GM21447 (cell line): Measurements from ENCODE around the gene KIAA0753.

Experiments used
- ATAC-seq: cut with Tn5 transposase; IDR thresholded peaks from one replicate; pipeline ENCODE4 v1.9.1; 2021; ENCODE audit not compliant: unreplicated experiment

KIAA0753 gene

DNA sequence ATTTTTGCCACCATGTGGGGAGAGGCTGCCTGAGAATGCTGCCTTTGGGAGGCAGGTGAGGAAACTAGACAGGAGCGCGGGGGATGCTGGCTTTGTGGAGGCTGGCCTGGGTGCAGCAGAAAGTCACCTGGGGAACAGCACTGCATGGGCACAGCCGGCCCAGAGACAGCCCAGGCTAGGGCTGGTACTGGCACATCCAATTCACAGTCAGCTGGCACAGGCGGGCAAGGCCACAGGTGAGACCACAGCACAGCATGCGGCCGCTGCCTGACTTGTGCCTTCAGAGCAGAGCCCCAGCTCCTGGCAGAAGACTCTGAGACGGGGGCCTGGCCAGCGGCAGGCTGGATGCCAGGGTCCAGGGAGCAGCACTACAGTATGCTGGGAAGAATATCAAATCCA is 67.5 kb downstream of the KIAA0753 start:
- no peak for ATAC-seq

- no peak for ATAC-seq
Observed at GRCh38 chr17:6571452-6571781, 69.1 kb downstream of the KIAA0753 start.

DNA sequence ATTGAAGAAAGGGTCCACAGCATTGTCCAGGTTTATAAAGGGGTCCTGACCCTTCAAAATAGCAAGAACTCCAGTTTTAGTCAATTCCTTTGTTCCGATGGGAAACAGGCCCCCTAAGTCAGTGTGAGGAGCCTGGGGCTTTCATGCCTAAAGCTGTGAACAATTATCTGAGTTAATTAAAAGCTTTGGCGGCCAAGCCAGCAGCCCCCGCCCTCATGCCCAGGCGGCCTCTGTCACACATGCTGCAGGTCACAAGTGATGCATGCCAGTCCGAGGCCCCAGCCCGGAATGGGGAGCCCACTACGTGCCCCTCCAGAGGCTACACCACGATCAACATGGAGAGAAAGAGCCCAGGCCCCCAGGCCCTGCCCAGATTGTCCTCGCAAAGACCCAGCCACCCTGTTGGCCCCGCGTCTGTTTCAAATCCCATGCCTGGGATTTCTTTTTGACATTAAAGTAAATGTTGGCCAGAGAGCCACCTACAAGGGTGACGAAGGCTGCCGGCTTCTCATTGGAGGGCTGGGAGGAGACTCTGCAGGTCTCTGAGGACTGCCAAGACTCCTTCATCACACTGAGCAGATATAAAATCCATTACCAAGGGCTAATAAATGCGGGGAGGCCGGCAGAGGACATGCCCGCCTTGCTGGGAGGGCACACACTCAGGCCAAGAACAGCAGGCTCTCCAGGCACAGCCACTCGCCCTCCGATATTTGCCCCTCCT is 69.6 kb downstream of the KIAA0753 start:
- no peak for ATAC-seq

GRCh38 chr17:6569370-6570285 is 70.9 kb downstream of the KIAA0753 start:
- ATAC-seq: no peak

DNA sequence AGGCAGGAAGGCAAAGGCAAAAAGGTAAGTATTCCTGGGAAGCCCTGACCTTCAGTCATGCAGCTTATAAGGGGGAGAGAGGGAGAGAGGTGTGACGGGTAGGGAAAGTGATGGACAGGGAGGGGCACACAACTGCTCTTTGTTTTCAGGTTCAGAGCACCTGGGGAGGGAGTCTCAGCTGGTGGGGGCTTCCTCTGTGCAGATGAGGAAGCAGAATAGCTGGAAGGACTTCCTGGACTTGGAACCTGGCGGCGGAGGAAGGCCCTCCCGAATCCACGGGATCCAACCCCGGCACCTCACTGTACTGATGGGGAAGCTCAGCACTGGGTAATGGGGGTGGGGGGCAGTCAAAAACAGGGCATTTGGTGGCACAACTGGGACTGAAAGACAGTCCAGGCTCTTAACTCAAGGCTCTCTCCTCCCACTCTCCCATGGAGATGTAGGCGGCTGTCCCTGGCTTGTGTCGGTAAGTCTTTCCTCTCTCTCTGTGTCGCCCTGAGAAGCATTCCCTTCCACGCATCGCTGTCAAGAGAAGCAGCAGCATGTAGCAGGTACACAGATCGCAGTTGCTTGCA is 72.2 kb downstream of the KIAA0753 start:
- no peak for ATAC-seq

DNA sequence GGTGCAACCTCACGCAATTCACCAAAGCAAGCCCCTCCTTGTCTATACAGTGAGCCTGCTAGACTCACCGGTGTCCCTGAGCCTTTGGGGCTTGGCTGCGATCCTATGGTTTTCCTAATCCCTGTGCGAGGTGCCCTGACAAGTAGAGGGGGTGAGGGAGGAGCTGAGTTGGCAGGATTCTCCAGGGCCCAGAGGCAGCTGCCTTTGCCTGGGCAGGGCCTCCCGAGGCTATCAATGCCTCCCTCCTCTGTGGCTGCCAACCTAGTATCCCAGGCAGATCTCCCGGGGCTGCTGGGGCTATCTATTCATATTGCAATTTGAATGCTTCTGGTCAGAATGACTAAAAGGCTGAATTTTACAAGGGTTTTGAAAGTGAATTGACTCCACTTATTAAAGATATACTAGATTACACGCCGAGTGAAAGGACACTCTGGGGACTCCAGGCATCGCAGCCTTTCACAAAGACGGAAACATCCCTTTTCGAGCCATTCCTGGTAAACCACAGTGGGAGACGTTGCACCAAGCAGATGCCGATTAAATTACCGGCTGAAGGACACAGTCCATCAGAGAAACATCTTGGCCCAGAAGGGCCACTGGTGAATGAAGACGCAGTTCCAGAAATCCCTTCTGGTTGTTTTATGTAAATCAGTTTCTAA is 72.9 kb downstream of the KIAA0753 start:
- no peak for ATAC-seq

DNA sequence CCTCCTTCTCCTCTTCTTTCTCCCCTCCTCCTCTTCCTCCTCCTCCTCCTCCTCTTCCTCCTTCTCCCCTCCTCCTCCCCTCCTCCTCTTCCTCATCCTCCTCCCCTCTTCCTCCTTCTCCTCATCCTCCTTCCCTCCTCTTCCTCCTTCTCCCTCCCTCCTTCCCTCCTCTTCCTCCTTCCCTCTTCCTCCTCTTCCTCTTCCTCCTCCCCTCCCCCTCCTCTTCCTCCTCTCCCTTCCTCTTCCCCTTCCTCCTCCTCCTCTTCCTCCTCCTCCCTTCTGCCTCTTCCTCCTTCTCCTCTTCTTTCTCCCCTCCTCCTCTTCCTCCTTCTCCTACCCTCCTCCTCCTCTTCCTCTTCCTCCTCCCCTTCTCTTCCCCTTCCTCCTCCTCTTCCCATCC is 79.1 kb downstream of the KIAA0753 start:
- no peak for ATAC-seq

GRCh38 chr17:6560496-6560895 is 80.0 kb downstream of the KIAA0753 start:
- ATAC-seq: no peak

DNA sequence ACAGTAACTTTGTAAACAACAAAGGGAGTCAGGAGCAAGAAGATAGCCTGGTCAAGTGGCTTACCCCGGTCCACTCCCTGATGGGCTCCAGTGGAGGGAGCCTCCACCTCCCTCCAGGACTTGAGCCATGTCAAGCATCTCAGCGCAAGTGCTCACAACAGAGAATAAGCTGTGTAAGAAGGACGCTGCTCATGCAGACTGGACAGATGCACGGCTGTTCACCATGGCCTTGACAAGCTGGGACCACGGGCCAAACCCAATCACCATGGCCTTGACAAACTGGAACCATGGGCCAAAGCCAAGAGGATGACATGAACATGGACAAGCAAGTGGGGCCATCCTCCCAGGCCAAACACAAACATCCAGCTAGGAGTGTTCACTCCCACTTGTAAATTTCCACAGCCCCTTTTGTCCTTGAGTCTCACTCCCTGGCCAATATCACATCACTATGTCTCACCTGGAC is 80.7 kb downstream of the KIAA0753 start:
- no peak for ATAC-seq

DNA sequence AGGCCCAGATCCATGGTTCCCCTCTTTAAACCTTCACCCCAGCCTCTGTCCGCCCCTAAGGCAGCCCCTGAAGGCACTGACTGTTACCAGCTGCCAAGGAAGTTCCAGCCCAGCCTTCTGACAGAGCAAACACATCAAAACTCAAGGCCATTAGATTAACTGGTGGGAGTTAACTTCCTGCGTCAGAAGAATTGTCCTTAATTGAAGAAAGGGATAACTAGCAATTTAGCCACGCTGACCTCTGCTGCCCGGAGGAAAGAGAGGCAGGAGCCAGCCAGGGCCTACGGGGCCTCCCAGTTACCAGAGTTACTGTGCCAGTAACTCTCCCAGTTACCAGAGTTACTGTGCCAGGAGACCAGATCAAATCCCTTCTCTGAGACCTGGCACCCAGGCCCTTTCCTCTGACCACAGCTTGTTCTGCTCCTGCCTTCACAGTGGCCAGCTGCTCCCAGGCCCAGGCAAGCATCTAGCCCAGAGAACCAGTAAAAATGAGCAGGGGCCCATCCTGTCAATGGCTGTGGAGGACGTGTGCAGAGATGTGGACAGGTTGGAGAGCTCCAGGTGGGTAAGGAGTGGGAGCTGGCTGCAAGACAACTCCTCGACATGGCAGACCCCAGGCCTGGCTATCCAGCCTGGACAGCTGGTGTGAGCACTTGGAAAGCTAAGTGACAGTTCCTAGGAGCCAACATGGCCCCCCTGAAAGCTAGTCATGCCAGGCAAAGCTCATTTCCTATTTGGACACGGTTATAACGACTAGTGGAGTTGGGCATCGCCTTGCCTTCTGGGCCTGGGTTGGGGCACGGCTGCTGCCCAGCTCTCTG is 81.4 kb downstream of the KIAA0753 start:
- no peak for ATAC-seq

DNA sequence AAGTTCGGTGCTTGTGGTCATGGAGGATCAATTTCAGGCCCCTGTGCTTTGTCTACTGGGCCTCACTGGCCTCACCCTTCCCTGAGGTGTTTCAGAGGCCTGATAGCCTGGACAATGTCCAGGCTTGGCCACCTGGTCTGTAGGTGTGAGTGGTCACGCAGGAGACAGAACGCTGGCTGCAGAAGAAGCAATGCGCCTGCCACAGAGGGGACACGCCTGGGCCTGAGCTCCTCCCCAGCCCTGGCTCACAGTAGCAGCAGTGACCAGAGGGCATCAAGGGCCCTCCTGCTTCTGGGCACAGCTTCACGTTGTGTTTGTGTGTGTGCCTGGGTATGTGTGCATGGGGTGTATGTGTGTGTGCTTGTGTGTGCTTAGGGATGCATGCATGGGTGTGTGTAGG is 82.2 kb downstream of the KIAA0753 start:
- no peak for ATAC-seq

- ATAC-seq: no peak
Observed at GRCh38 chr17:6557040-6557438, 83.5 kb downstream of the KIAA0753 start.

- no peak for ATAC-seq
Observed at GRCh38 chr17:6556121-6557039, 84.1 kb downstream of the KIAA0753 start, which contains the start of gene PITPNM3. PITPNM3 (minus strand) TSS chr17:6556555; CDS start chr17:6556406, 149 bp downstream.

GRCh38 chr17:6555331-6556120 is 85.0 kb downstream of the KIAA0753 start:
- no peak for ATAC-seq

- no peak for ATAC-seq
Observed at GRCh38 chr17:6554871-6555330, 85.6 kb downstream of the KIAA0753 start.

GRCh38 chr17:6554342-6554741 is 86.2 kb downstream of the KIAA0753 start:
- no peak for ATAC-seq

GRCh38 chr17:6551869-6552531 is 88.5 kb downstream of the KIAA0753 start:
- no peak for ATAC-seq

DNA sequence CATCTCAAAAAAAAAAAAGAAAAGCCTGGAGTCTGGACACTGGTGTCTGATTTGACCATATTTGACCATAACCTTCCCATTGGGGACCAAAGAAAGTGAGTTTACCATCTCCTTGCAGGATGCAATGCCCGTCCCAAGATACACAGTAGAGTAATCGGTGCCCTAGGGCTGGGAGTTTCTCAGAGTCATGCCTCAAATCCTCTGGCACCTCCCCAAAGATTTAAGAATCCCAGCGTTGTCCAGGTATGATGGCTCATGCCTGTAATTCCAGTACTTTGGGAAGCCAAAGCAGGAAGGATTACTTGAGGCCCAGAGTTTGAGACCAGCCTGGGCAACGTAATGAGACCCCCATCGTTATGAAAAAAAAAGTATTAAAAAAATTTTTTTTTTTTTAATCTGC is 89.2 kb downstream of the KIAA0753 start:
- no peak for ATAC-seq
